GM19397 (cell line): Measurements from ENCODE around the gene DGCR2.
"Not testable (repeated sequence)": the region's sequence is repeated elsewhere in the genome, so short reads cannot be mapped to it uniquely, and the experiment has no call there.

ENCODE experiments used
- ATAC-seq: cut with Tn5 transposase; IDR thresholded peaks from one replicate; pipeline ENCODE4 v1.9.1; 2021; ENCODE audit warnings: mild to moderate bottlenecking, moderate library complexity; ENCODE audit not compliant: unreplicated experiment

DGCR2 gene

DNA sequence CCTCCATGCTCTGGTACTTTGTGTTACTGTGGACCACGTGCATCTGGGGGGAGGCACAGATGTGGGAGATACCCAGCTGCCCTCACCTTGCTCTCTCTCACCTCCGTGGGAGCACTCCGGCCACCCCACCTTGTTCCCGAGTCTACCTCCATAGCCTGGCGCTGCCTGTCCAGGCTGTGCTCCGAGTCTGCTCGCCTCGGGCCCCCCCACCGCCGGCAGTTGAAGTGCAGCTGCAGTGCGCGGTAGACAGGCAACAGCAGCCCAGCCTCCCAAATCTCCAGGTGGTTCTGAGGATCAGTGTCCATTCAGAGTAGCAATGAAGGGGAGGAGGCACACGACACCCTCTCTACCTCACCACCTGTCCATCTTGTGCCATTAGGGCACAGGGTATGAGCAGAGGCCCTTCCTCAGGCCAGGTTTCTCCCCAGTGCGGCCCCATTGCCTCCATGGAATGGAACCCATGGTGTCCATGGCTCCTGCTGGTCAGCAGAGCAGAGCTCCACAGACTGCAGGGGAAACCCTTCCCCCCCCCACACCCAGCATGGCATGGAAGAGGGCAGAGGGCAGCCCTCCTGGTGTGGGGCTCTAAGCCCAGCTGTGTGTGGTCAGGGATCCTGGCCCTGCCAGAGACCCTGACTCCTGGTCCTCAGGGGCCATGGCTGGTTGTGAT, 89.2 kb downstream of the DGCR2 start:
- not testable (repeated sequence) for ATAC-seq

DNA sequence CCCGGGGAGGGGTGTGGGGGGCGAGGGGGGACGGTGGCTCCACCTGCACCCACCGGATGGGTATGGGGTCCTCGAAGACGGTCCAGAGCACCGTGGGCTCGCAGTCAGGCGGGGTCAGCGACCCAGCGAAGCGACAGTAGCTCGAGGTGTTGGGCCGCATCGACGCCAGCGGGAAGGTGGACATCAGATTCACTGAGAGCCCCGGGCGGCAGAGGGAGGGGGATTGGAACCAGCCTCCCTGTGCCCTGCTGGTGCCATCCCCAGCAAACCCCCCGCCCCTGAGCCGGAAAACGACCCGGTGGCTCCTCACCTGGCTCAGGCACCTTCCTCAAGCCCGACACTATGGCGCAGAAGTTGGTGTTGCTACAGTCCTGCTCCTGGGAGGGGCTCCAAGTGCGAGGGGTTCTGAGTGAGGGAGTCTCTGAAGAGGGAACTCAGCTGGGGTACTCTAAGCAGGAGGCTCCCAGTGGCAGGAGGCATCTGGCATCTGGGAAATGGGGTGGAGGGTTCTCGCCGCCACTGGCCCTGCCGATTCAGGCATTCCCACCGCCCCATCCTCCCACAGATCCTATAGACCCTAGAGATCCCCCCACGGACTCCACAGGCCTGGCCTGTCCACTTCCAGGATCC, 89.9 kb downstream of the DGCR2 start:
- not testable (repeated sequence) for ATAC-seq

DNA sequence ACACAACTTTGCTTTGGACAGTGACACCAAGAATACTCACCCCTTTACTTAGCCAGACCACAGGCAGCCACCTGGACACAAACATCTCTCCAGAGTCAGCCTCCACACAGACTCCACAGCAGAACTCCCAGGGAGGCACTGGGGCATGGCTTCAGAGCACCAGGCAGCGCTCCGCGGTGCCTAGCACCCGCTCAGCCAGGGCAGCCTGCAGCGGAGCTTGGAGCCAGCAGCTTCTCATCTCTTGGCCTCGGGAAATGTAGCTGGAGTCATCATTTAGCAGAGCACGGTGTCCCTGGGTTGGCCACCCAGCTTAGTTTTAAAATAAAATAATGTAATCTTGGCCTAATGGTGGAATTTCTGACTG, 91.3 kb downstream of the DGCR2 start:
- ATAC-seq, result not testable (repeated sequence)

DNA sequence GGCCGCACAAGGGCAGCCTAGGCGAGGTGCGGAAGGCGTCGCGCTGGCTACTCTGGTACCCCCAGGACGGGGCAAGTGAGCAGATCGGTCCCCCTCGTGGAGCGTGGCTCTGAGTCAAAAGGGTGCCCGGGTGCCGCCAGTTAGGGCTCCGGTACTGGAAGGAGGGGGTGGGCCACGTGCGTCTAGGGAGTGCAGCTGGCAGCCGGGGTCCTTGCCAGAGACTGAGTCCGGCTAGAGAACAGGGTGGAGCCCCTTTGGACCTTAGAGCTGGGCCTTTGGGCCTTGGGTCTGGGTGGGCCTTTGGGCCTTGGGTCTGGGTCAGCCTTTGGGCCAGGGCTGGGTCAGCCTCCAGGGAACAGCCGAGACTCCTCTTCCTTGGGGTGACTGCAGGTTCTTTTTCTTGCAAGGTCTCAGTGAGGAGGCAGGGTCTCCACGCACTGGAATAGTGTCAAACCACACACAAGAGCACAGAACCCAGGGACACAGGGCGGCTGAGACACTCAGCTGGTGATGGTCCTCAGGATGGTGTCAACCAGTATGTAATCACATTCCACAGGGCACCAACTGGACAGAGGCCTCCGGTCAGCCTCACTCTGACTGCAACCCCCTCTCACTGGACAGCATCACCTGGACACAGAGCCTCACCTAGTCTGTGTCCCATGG, 91.9 kb downstream of the DGCR2 start:
- ATAC-seq, result not testable (repeated sequence)

DNA sequence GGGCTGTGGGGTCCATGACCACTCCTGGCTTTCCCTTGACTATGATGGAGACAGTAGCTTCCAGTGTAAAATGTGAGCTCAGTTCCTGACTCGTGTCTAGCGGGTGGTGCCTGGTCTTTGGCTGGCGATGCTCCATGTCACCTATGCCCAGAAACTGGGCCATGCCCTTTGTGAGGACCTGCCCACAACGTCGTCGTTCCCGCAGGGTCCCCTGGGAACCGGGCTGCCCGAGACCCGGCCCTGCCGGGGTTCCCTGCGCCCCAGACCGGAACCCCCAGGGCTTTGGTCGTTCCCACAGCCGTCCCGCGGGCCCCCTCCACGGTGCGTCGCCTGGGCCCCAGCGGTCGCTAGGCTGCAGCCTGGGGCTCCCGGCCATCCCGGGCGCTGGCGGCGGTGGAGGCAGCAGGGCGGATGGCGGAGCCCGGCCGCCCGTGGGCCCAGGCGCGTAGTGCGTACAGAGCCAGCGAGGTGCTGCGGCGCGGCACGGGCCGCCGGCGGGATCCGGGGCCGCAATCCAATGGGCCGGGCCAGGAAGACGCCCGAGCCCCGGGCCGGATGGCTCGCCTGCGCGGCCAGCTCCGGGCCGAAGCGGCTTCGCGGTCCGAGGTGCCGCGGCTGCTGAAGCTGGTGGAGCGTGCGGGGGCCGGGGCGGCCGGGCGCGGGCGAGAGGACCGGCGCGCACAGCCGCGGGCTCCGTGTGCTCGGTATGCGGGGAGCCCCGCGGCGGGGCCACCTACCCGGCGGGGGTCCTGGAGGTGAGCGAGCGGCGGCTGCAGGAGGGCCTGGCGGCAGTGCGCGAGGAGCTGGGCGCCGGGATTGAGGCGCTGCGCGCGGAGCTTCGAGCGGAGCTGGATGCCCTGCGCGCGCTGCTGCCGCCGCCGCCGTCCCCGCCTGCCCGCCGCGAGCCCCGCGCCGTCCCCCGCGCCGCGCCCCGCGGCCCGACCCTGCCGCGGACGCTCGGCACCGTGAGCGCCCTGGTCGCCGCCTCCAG, 92.8 kb downstream of the DGCR2 start:
- ATAC-seq, result not testable (repeated sequence)

DNA sequence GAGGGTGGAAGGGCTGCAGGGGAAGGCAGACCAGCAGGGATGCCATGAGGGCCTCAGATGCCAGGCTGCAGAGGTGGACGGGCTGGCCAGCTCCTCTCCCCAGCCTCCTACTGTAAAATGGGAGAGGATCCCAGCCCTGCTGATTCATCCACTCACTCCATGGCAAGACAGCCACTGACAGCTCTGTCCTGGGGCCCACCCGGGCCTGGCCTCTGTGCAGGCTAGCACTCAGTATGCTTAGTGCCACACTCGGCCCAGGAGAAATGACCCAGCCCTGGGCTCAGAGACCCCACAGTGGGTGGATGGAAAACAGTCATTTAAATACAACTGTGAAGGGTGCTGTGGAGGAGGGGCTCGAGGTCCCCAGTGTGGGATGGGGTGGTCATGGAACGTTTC, 94.2 kb downstream of the DGCR2 start:
- ATAC-seq, result not testable (repeated sequence)

DNA sequence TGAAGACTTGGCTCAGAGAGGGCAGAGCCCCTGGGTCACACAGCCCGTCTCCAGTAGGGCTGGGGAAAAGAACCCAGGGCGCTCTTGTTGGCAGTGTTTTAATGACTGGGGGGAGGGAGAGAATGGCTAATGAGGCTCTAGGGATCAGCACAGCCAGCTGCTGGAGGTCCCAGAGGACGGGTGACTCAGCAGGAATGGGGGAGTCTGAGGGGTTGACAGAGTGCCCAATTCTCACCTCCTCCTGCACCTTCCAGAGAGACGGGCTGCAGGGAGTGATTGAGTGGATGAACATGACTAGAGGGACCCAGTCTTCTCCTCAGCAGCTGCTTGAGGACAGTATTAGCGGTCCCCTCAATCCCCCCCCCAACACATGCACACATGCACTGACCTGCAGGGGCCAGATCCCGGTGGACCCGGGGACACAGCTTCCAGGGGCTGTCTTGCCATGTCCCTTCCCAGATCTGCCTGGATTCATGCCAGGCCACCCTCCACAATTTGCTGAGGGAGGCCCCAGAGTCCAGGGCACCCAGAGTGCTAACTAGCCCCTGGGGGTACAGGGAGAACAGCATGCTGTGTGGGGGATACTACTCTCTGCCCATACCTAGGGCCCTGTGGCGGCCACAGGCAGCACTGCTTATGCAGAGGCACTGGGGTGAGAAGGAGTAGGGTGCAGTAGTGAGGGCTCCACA, 94.7 kb downstream of the DGCR2 start:
- ATAC-seq, result not testable (repeated sequence)

DNA sequence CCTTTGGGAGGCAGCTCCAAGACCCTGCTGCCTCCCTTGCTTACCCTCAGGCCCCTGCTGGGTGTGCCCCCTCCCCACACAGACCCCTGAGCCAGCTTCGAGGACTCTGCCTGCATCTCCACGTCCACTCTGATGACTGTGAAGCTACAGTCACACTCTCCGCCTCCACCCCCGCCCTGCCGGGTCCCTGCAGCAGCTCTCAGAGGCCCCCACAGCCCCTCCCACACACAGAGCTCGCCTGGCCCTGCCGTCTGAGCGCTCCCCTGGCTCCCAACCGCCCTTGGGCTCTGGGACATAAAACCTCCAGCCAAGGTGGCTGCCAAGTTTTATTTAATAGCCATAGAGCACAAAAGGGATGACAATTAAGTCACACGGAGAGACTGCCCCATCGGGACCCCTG, 96.1 kb downstream of the DGCR2 start:
- ATAC-seq, result not testable (repeated sequence)

DNA sequence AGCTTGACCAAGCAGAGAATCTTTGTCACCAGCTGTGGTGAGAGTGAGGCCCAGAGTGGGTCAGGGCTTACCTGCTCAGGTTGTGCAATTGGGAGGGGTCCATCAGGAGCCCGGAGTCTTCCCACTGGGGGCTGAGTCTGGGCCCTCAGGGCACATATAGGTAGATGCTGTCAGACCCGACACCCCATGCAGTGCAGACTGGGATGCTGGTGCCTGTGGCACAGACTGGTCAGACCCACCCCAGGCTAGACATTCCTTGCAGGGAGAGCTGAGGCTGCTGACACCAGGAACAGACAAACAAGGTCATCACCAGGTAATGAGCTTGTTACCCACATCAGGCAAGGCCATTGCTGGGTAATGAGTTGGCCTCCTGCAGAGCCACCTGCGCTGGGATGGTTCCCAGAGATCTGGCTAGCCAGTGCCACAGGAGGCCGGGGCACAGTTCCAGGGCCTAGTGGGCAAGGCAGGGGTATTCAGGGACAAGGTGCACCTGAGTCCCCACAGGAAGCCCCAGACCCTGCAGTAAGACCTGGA, 97.2 kb downstream of the DGCR2 start:
- ATAC-seq, result not testable (repeated sequence)

DNA sequence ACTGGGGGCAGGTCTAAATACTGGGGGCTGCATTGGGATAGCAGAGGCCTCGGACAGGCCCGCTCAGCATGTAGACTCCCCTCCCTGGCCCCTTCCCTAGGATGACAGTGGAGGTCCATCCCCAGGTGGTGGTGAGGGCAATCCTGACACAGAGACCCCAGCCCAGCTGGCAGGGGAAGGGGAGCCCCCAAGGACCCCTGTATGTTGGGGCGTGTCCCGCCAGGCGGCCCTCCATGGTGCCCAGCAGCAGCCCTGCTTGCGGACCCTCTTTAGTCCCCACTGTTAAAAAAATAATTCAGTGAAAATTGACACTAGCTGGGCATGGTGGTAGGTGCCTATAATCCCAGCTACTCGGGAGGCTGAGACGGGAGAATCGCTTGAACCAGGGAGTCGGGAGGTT, 98.3 kb downstream of the DGCR2 start:
- ATAC-seq, result not testable (repeated sequence)

DNA sequence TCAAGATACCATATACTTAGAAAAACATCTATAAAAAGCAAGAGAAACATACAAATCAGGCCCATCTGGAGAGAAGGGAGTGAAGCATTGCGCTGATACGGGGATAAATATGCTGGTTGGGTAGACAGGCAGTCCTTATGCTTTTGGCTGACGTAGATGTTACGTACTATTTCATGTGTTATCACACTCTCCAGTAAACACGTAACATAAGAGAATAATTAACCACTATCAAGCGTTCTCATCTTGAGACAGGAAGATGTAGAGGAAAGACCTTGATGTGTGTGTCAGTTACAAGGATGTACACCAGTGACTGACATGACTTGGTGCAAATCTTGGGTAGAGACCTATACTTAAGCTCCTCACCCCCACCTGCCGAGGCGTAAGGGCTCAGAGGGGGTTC, 99.5 kb downstream of the DGCR2 start:
- no peak for ATAC-seq

DNA sequence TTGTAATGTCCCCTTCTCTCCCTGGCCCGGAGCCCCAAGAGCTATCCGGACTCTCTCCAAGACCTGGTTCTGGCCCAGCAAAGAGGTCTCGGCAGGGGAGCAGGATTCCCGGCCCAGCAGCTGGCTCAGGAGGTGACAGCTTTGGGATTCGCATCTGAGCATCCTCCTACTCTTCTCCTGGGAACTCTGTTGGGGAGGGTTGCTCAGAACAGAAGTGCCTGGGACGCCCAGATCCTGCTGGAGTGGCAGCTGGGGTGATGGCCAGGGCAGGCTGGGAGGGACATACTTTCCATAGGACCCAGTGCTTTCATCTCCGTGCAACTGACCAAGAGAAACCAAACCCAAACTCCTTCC, 102.6 kb downstream of the DGCR2 start:
- ATAC-seq, result no peak

DNA sequence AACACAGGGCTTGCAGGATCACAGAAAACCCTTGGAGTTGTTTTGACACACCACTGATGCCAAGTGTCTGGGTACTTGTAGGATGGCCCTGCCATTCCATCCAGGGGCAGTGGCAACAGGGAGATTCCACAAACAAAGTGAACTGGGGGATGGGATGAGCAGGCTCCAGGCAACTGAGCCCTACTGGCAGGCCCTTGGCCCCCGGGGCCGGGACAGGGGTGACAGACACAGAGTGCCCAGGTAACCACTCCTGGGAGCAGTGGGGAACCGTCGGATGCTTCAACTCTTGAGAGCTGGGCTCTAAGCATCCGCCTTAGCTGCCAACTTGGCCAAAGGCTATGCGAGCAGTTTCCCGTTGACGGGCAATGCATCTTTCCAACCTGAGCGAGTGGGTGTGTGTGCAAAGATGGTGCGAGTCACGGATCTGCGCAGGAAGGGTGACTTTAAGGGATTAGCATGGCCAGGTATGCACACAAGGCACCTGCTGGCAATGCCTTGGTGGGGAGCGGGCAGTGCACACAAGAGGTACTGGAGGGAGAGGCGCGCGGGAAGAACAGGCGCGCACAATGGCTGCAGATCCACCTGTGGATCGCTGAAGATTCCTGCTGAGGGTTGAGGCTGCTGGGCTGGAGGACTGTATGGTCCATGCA, 103.1 kb downstream of the DGCR2 start:
- no peak for ATAC-seq

DNA sequence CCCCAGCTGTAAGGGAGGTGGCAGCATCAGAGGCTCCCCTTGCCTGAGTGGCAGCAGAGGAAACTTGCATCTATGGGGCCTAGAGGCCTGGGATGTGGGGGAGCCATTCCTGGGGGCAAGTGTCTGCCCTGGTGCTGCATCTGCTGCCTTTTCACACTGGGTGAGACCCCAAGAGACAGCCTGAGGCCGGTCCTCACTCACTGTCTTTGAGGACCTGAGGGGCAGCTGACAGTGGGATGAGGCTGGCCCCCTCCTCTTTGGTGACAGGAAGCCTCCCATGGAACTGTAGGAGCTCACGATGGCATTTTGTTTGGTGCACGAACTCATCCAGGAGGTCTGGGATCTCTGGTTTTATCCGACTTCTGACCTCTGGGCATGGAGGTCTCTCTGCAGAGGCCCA, 104.0 kb downstream of the DGCR2 start:
- no peak for ATAC-seq

DNA sequence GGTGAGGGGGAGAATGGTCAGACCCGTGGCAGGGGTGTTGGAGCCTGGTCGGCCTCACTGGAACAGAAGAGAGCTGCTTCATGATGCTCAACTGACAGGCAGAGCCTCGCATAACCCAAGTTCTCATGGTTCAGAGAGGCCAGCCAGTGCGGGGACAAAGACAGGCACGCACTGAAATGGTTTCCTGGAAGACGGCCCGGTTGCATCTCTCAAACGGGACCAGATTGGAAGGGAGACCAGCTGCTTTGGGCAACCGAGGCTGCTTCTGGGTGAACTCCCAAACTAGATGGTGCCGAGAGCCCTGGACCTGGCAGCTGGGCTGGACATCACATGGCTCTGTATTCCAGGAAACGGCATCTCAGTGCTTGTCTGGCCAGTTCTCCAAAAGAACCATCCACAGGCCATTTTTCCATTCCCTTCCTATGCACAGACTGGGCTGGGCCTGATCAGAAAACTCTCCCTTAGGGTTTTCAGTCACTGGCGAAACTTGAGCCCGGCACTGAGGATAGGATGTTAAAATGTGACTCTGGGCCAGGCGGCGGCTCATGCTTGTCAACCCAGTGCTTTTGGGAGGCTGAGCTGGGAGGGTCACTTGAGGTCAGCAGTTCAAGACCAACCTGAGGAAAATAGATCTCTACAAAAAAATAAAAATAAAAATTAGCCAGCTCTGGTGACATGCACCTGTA, 106.0 kb downstream of the DGCR2 start:
- no peak for ATAC-seq

DNA sequence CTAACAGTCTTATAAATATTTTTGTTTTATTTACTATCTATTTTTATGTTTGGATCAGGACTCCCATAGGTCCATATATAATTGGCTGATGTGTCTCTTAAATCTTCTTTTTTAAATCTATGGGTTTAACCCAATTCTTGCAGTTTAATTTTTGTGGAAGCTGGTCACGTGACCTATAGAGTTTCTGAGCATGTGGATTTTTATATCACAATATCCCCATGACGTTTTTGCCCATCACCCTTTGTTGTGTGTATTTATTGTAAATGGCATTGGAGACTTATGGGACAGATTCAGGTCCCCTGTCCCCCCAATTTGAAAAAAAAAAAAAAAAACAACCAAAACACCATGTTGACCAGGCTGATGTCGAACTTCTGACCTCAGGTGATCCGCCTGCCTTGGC, 107.3 kb downstream of the DGCR2 start:
- ATAC-seq, result no peak

DNA sequence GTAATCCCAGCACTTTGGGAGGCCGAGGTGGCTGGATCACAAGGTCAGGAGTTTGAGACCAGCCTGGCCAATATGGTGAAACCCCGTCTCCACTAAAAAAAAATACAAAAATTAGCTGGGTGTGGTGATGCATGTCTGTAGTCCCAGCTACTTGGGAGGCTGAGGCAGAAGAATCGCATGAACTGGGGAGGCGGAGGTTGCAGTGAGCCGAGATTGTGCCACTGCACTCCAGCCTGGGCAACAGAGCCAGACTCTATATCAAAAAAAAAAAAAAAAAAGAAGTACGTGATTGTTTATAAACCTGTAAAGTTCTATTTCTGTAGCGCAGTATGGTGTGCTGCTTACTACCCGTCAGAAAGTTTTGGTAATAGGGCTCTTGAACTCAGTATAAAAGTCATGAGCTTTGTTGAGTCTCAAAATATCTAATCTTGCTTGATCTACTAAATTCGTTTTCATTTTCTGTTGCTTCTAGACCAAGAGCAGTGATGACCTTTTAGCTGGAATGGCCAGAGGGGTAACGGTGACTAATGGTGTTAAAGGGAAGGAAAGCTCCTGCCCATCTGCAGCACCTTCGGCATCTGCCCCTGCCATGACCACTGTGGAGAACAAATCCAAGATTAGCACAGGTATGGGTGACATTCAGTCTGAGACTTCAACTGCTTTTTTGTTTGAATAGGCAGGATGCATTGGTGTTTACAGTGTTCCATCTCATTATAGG, 108.2 kb downstream of the DGCR2 start:
- ATAC-seq, result not testable (repeated sequence)

DNA sequence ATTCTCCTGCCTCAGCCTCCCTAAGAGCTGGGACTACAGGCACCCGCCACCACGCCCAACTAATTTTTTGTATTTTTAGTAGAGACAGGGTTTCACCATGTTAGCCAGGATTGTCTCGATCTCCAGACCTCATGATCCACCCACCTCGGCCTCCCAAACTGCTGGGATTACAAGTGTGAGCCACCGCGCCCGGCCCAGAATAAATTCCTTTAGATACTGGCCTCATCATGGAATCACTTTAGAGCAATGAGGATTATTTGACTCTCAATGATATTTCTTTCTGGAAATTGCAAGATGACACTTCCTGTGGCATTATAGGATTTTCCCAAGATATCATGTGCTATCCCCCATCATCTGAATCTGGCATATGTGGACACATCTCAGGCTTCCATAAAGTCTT, 108.8 kb downstream of the DGCR2 start:
- not testable (repeated sequence) for ATAC-seq
